IMR-90 (cell line): ENCODE measurements around the gene OR51B4. TPM values are rescaled to one million over a fixed set of nuclear protein-coding genes. Genes with fewer than 3 reads are reported as not detected.

Experiments used
- ATAC-seq: fragments of 200-7000 bp; cut with Tn5 transposase; 2 replicates; pipeline ENCODE4 v1.9.1; 2020; ENCODE audit warnings: low read depth, mild to moderate bottlenecking, moderate library complexity
- BruUV-seq: library from RNA; stranded (reverse); fragments of 400-500 nt; replicated peaks from 2 replicates; lab custom pipeline; 2021; lab: Mats Ljungman, UMichigan
- CTCF ChIA-PET: fragments of 300-600 bp; formaldehyde crosslinking; extraction: SDS; loops from one replicate; lab custom pipeline; 2021; ENCODE audit warnings: antibody characterized with exemption; lab: Yijun Ruan, JAX
- POLR2A ChIA-PET: fragments of 300-600 bp; sonication (Branson Sonifier 250); formaldehyde crosslinking; loops from one replicate; lab custom pipeline; 2022; ENCODE audit warnings: antibody characterized with exemption; ENCODE audit not compliant: unreplicated experiment; lab: Charles Lee
- DNase-seq: peaks from one replicate; pipeline ENCODE4 v3.0.0; 2013
- H2AFZ ChIP-seq: replicated peaks from 2 replicates; pipeline ENCODE3; 2013; ENCODE audit warnings: low read length, mild to moderate bottlenecking; ENCODE audit not compliant: poor library complexity
- H2AK5ac ChIP-seq: 2 replicates; pipeline ENCODE4 v1.6.1; 2013; ENCODE audit warnings: low read depth, low read length, inconsistent platforms
- H2AK9ac ChIP-seq: replicated peaks from 2 replicates; pipeline ENCODE3; 2013; ENCODE audit warnings: mild to moderate bottlenecking, low read depth, low read length, moderate library complexity; ENCODE audit not compliant: poor library complexity
- H2BK120ac ChIP-seq: 2 replicates; pipeline ENCODE4 v1.6.1; 2013; ENCODE audit warnings: low read depth, low read length, inconsistent platforms
- H2BK15ac ChIP-seq: 3 replicates; pipeline ENCODE4 v1.6.1; 2013; ENCODE audit warnings: low read depth, low read length, inconsistent platforms
- H2BK20ac ChIP-seq: 2 replicates; pipeline ENCODE4 v1.6.1; 2013; ENCODE audit warnings: low read depth, mild to moderate bottlenecking, inconsistent platforms, low read length, moderate library complexity
- H2BK5ac ChIP-seq: 2 replicates; pipeline ENCODE4 v1.6.1; 2013; ENCODE audit warnings: mild to moderate bottlenecking, low read depth, low read length, inconsistent platforms; ENCODE audit not compliant: poor library complexity, severe bottlenecking
- H3K14ac ChIP-seq: replicated peaks from 2 replicates; pipeline ENCODE4 v1.6.1; 2013; ENCODE audit warnings: low read depth, low read length, inconsistent platforms
- H3K18ac ChIP-seq: 2 replicates; pipeline ENCODE4 v1.6.1; 2013; ENCODE audit warnings: low read depth, low read length, control low read depth
- H3K23ac ChIP-seq: 2 replicates; pipeline ENCODE4 v1.6.1; 2013; ENCODE audit warnings: low read depth, low read length, inconsistent platforms
- H3K27ac ChIP-seq: 2 replicates; pipeline ENCODE4 v1.5.1; 2013; ENCODE audit warnings: mild to moderate bottlenecking, control low read depth, low read length; ENCODE audit not compliant: insufficient read depth
- H3K27me3 ChIP-seq: 2 replicates; pipeline ENCODE4 v1.6.1; 2013; ENCODE audit warnings: low read length; ENCODE audit not compliant: control insufficient read depth, insufficient read depth
- H3K36me3 ChIP-seq: 2 replicates; pipeline ENCODE4 v1.6.1; 2013; ENCODE audit warnings: low read length, mixed read lengths; ENCODE audit not compliant: control insufficient read depth, insufficient read depth
- H3K4ac ChIP-seq: 2 replicates; pipeline ENCODE4 v1.6.1; 2013; ENCODE audit warnings: low read depth, low read length, inconsistent platforms
- H3K4me1 ChIP-seq: 2 replicates; pipeline ENCODE4 v1.6.1; 2013; ENCODE audit warnings: low read length, mixed read lengths; ENCODE audit not compliant: control insufficient read depth, insufficient read depth
- H3K4me2 ChIP-seq: 2 replicates; pipeline ENCODE4 v1.6.1; 2013; ENCODE audit warnings: low read depth, mild to moderate bottlenecking, control low read depth, low read length, moderate library complexity
- H3K4me3 ChIP-seq: 2 replicates; pipeline ENCODE4 v1.5.1; 2013; ENCODE audit warnings: low read depth, mild to moderate bottlenecking, control low read depth, low read length, moderate library complexity; ENCODE audit not compliant: insufficient read depth
- H3K56ac ChIP-seq: 2 replicates; pipeline ENCODE4 v1.6.1; 2013; ENCODE audit warnings: low read length, inconsistent platforms; ENCODE audit not compliant: insufficient read depth; ENCODE audit errors: extremely low read depth
- H3K79me1 ChIP-seq, 2 experiments: 2 replicates each; pipeline ENCODE4 v1.6.1; 2013; ENCODE audit warnings: low read length in 2 of 2, inconsistent platforms in 1 of 2, low read depth in 1 of 2
- H3K9ac ChIP-seq: 2 replicates; pipeline ENCODE4 v1.6.1; 2013; ENCODE audit warnings: low read depth, low read length, control low read depth
- H3K9me1 ChIP-seq: 2 replicates; pipeline ENCODE4 v1.6.1; 2013; ENCODE audit warnings: low read length, inconsistent platforms; ENCODE audit not compliant: insufficient read depth
- H3K9me3 ChIP-seq: 2 replicates; pipeline ENCODE4 v1.6.1; 2013; ENCODE audit warnings: low read length; ENCODE audit not compliant: control insufficient read depth, insufficient read depth
- H4K20me1 ChIP-seq: 2 replicates; pipeline ENCODE4 v1.6.1; 2013; ENCODE audit warnings: low read length, inconsistent platforms; ENCODE audit not compliant: insufficient read depth
- H4K5ac ChIP-seq: 2 replicates; pipeline ENCODE4 v1.6.1; 2013; ENCODE audit warnings: mild to moderate bottlenecking, low read depth, low read length, control low read depth
- H4K8ac ChIP-seq, 2 experiments: 2 replicates each; pipeline ENCODE4 v1.6.1; 2013; ENCODE audit warnings: low read depth in 2 of 2, low read length in 2 of 2, control low read depth in 1 of 2, inconsistent platforms in 1 of 2
- H4K91ac ChIP-seq: 2 replicates; pipeline ENCODE4 v1.6.1; 2013; ENCODE audit warnings: low read depth, low read length, inconsistent platforms; ENCODE audit not compliant: insufficient read depth
- CEBPB ChIP-seq: IDR thresholded peaks from 2 replicates; pipeline ENCODE4 v1.6.1; 2012; ENCODE audit warnings: low read depth, low read length, improper control_type of control experiment
- CHD1 ChIP-seq: IDR thresholded peaks from 2 replicates; pipeline ENCODE4 v1.6.1; 2012; ENCODE audit warnings: low read depth, low read length, improper control_type of control experiment
- ELK1 ChIP-seq: fragments of 150-350 bp; IDR thresholded peaks from 2 replicates; pipeline ENCODE4 v1.6.1; 2016; ENCODE audit warnings: low read depth, mild to moderate bottlenecking, low read length, moderate library complexity, borderline replicate concordance
- FOS ChIP-seq: fragments of 150-350 bp; IDR thresholded peaks from 2 replicates; pipeline ENCODE4 v1.6.1; 2016; ENCODE audit warnings: low read depth, low read length
- MXI1 ChIP-seq: IDR thresholded peaks from 2 replicates; pipeline ENCODE4 v1.6.1; 2012; ENCODE audit warnings: low read depth, mild to moderate bottlenecking, low read length, moderate library complexity, borderline replicate concordance
- NFE2L2 ChIP-seq: fragments of 150-350 bp; IDR thresholded peaks from 2 replicates; pipeline ENCODE4 v1.6.1; 2016; ENCODE audit warnings: low read depth, mild to moderate bottlenecking, low read length
- POLR2A ChIP-seq: IDR thresholded peaks from 2 replicates; pipeline ENCODE4 v1.6.1; 2012; ENCODE audit warnings: mild to moderate bottlenecking, low read depth, low read length
- RCOR1 ChIP-seq: IDR thresholded peaks from 2 replicates; pipeline ENCODE4 v1.6.1; 2012; ENCODE audit warnings: mild to moderate bottlenecking, low read length, improper control_type of control experiment; ENCODE audit not compliant: insufficient replicate concordance
- WGBS, 2 experiments: methylation state at CpG; one replicate each; pipeline versions ENCODE4 v1.1.5 to v1.1.7; 2013; ENCODE audit warnings: missing lambda C conversion rate in 2 of 2; ENCODE audit not compliant: insufficient read length in 1 of 2; ENCODE audit errors: extremely low coverage in 2 of 2; 5-methylcytosine and 5-hydroxymethylcytosine counted together
- dilution Hi-C: fragments of 300-500 bp; cut with HindIII; formaldehyde crosslinking; loops from one replicate; pipeline ENCODE4 v1.14.3; 2018; ENCODE audit warnings: low sequenced_read_pairs; ENCODE audit not compliant: unreplicated experiment
- in situ Hi-C: fragments of 300-500 bp; cut with MboI; formaldehyde crosslinking; loops from 3 replicates; pipeline ENCODE4 v1.14.3; 2019; ENCODE audit warnings: low sequenced_read_pairs, inconsistent platforms, mixed read lengths
- intact Hi-C: fragments of 100-400 bp; cut with micrococcal nuclease; formaldehyde crosslinking; loops from 2 replicates; pipeline ENCODE4 v1.10.0; 2022
- polyA plus RNA-seq, 3 experiments: library from polyadenylated mRNA; depleted of rRNA; stranded (reverse); fragments of >200 nt; gene quantifications; 2 replicates each; pipeline ENCODE4 v1.2.3, GENCODE V29; 2012; ENCODE audit warnings: low replicate concordance in 1 of 3
- total RNA-seq: library from RNA; depleted of rRNA; stranded (reverse); fragments of >200 nt; gene quantifications from 2 replicates; pipeline ENCODE4 v1.2.3, GENCODE V29; 2012

Gene OR51B4
- total and polyA plus RNA-seq, 2 of the 4 experiments (the other 2 are of a cell fraction), result not detected

- no peaks in the 10 kb centered on the region for H3K79me1 ChIP-seq
These were observed 15.4 kb downstream of the OR51B4 start for GRCh38 chr11:5286351-5286750.

More at GRCh38 chr11:5286351-5286750, 15.4 kb downstream of the OR51B4 start:
- Histone ChIP-seq H3K27ac (no peak overlapping the region), H2BK15ac (peak overlapping the region; percentile 72; the same call in 2 of the 3 replicates), H3K4ac (peak overlapping the region; percentile 92; the same call in 1 of the 2 replicates), H2AK9ac (no peak overlapping the region), H3K14ac (peak overlapping the region; percentile 89), H3K4me1 (peaks cover 15% of the 10 kb centered on the region), H2BK5ac (peak overlapping the region; percentile 88), H3K23ac (peak overlapping the region; percentile 91), H3K4me3 (no peak overlapping the region), H3K9ac (no peak overlapping the region), H3K18ac (peak overlapping the region; percentile 100; the same call in 1 of the 2 replicates), H3K4me2 (no peak overlapping the region), H3K9me3 (no peaks in the 10 kb centered on the region), H4K5ac (peak overlapping the region; percentile 99; the same call in 1 of the 2 replicates), H4K8ac (peak overlapping the region; percentile 28 to 91; a peak in 3 of 4 replicates), H3K27me3 (no peaks in the 10 kb centered on the region), H3K36me3 (no peaks in the 10 kb centered on the region), H4K91ac (peak overlapping the region; percentile 96), H2BK120ac (peak overlapping the region; percentile 98), H2BK20ac (peak overlapping the region; percentile 99), H2AK5ac (peak overlapping the region; percentile 65), H2AFZ (no peak overlapping the region), H4K20me1 (no peaks in the 10 kb centered on the region), H3K56ac (peak overlapping the region; percentile 63; the same call in 1 of the 2 replicates), H3K9me1 (0 out of 2 replicates have a peak, but pooled peaks cover 3% of the 10 kb centered on the region)
- WGBS, 2 experiments, result 71% methylated on average over 1 of the region's 1 CpG; no CpG with 5 or more reads in 1 of the 2 experiments
- ATAC-seq (no peak), DNase-seq (no peak)
- dilution Hi-C loops, result no loop called here
- TF ChIP-seq FOS, result no peak
- no peak for TF ChIP-seq NFE2L2
- TF ChIP-seq MXI1, result no peak
- TF ChIP-seq CEBPB, result no peak
- TF ChIP-seq ELK1, result no peak
- TF ChIP-seq RCOR1, result no peak
- no peak for TF ChIP-seq CHD1
- no peak for TF ChIP-seq POLR2A
- CTCF ChIA-PET, result interaction anchor here (0.6 kb wide), 1 partner anchor 9 kb away, joined by 3 read pairs; no protein-coding TSS in a partner anchor
- POLR2A ChIA-PET, result no interaction called here
- BruUV-seq, result no TSS peak
- intact Hi-C loops, result no loop called here
- in situ Hi-C loops, result loop anchor here (10.0 kb wide), 1 partner anchor 78 kb away; no protein-coding TSS in a partner anchor
